Lung (tissue), 12 donors: ENCODE data around the gene TAPBP. TPM values are rescaled to one million over a fixed set of nuclear protein-coding genes. Genes with fewer than 3 reads are reported as not detected.
"Not testable (repeated sequence)": the region's sequence is repeated elsewhere in the genome, so short reads cannot be mapped to it uniquely, and the experiment has no call there.

Experiments used
- ATAC-seq: fragments of 200-7000 bp; cut with Tn5 transposase; one replicate; pipeline ENCODE4 v1.9.1; 2020; ENCODE audit warnings: moderate number of reproducible peaks; ENCODE audit not compliant: insufficient read depth, low FRiP score
- DNase-seq, 3 donors: peaks; one replicate each; pipeline ENCODE4 v3.0.0-alpha.2; 2013 to 2017
- H3K27ac ChIP-seq, 2 donors: one replicate each; pipeline ENCODE4 v1.5.1; 2013; ENCODE audit warnings: mild to moderate bottlenecking in 2 of 2, moderate library complexity in 2 of 2, control low read depth in 1 of 2, inconsistent platforms in 1 of 2, low read depth in 1 of 2, low read length in 1 of 2
- H3K27me3 ChIP-seq, 3 donors: one replicate each; pipeline ENCODE4 v1.5.1; 2013; ENCODE audit warnings: low read length in 2 of 3; ENCODE audit not compliant: control insufficient read depth in 3 of 3, insufficient read depth in 3 of 3
- H3K36me3 ChIP-seq, 4 donors: one replicate each; pipeline ENCODE4 v1.5.1; 2013; ENCODE audit warnings: low read length in 4 of 4, mild to moderate bottlenecking in 1 of 4, moderate library complexity in 1 of 4; ENCODE audit not compliant: control insufficient read depth in 4 of 4, insufficient read depth in 4 of 4
- H3K4me1 ChIP-seq, 5 donors: one replicate each; pipeline ENCODE4 v1.5.1; 2013; ENCODE audit warnings: low read length in 5 of 5, mild to moderate bottlenecking in 2 of 5, moderate library complexity in 1 of 5; ENCODE audit not compliant: control insufficient read depth in 5 of 5, insufficient read depth in 5 of 5
- H3K4me3 ChIP-seq: one replicate; pipeline ENCODE4 v1.5.1; 2013; ENCODE audit warnings: mild to moderate bottlenecking, control low read depth, moderate library complexity
- H3K9ac ChIP-seq, 2 donors: one replicate each; pipeline ENCODE4 v1.5.1; 2013; ENCODE audit warnings: low read length in 2 of 2, control low read depth in 1 of 2; ENCODE audit not compliant: insufficient read depth in 1 of 2
- H3K9me3 ChIP-seq, 4 donors: one replicate each; pipeline ENCODE4 v1.5.1; 2013; ENCODE audit warnings: low read length in 3 of 4, mild to moderate bottlenecking in 1 of 4, moderate library complexity in 1 of 4; ENCODE audit not compliant: control insufficient read depth in 4 of 4, insufficient read depth in 3 of 4
- CTCF ChIP-seq: IDR thresholded peaks from 2 replicates; pipeline ENCODE4 v1.5.1; 2012; ENCODE audit warnings: mild to moderate bottlenecking; ENCODE audit errors: control extremely low read depth, extremely low read depth
- WGBS, 2 donors: extraction: QIAGEN DNeasy Blood & Tissue Kit; methylation state at CpG; one replicate each; pipeline ENCODE4 v1.1.7; 2013; 5-methylcytosine and 5-hydroxymethylcytosine counted together
- polyA plus RNA-seq, 2 donors: library from polyadenylated mRNA; stranded (reverse); fragments of 200-250 nt; gene quantifications; one replicate each; pipeline ENCODE4 v1.2.1, GENCODE V29; 2013
- total RNA-seq, 2 donors: library from RNA; depleted of rRNA in 1 of 2; stranded (reverse); fragments of >200 nt in 1 of 2; gene quantifications; one replicate each; pipeline ENCODE4 v1.2.1, GENCODE V29; 2014 to 2021
- donor health status: control.
- donor health status: control.
- donor health status: Bipolar disorder and iron deficiency.
- donor health status: healthy.
- donor health status: DM: yes; HTN: yes; CAD: no.

Gene TAPBP
- total and polyA plus RNA-seq, 4 donors = 78.7 to 241 (median 117) TPM

GRCh38 chr6:33277663-33278391 lies 36.1 kb downstream of the TAPBP start:
- peaks cover 10 to 39% (median 20%) of the 10 kb centered on the region in 5 donors for H3K4me1 ChIP-seq
- H3K9ac ChIP-seq = no peak overlapping the region
- ATAC-seq (no peak), DNase-seq (no peak)
- TF ChIP-seq CTCF = no peak
- WGBS, 2 donors = 24 to 38% methylated on average over 39 of the region's 39 CpGs
- H3K36me3 ChIP-seq = peaks cover 9 to 40% (median 29%) of the 10 kb centered on the region in 4 donors
- peak overlapping the region; percentile 77 to 89 for H3K27ac ChIP-seq
- H3K9me3 ChIP-seq = no peaks in the 10 kb centered on the region
- H3K27me3 ChIP-seq = no peaks in the 10 kb centered on the region
- H3K4me3 ChIP-seq = peak overlapping the region; percentile 71

GRCh38 chr6:33276864-33277662 lies 36.8 kb downstream of the TAPBP start, which contains the start of gene B3GALT4:
Gene B3GALT4, plus strand, starts transcription at chr6:33277123. Its CDS starts 297 bp downstream, at chr6:33277420.
- DNase-seq (peak; percentile 61 to 76 (median 72)), ATAC-seq (peak; percentile 71)
- no peak for TF ChIP-seq CTCF
- peak within 1 kb of the TSS; percentile 12 to 43 for H3K9ac ChIP-seq
- peak within 1 kb of the TSS; percentile 71 for H3K4me3 ChIP-seq
- WGBS, 2 donors = 1 to 2% methylated on average over 63 to 80 of the region's 80 CpGs
- peak within 1 kb of the TSS; percentile 77 to 89 for H3K27ac ChIP-seq
- no peaks in the 10 kb centered on the region for H3K9me3 ChIP-seq
- H3K27me3 ChIP-seq = no peaks in the 10 kb centered on the region
- peaks cover 9 to 38% (median 31%) of the 10 kb centered on the region in 4 donors for H3K36me3 ChIP-seq
- H3K4me1 ChIP-seq = peaks cover 13 to 46% (median 23%) of the 10 kb centered on the region in 5 donors

- Histone ChIP-seq H3K9ac (peak overlapping the region in 1 of 2 donors; percentile 43), H3K27me3 (no peaks in the 10 kb centered on the region), H3K4me1 (peaks cover 13 to 46% (median 23%) of the 10 kb centered on the region in 5 donors), H3K4me3 (no peak overlapping the region), H3K36me3 (peaks cover 9 to 37% (median 32%) of the 10 kb centered on the region in 4 donors), H3K27ac (peak overlapping the region; percentile 77 to 89), H3K9me3 (no peaks in the 10 kb centered on the region)
- ATAC-seq = no peak
- DNase-seq = no peak
- TF ChIP-seq CTCF = no peak
These were observed 37.4 kb downstream of the TAPBP start for GRCh38 chr6:33276581-33276863.

- DNase-seq, H3K27me3 ChIP-seq, ATAC-seq, H3K9me3 ChIP-seq, H3K9ac ChIP-seq, H3K4me3 ChIP-seq: not testable (repeated sequence)
- Histone ChIP-seq H3K4me1 (peaks cover 13 to 46% (median 23%) of the 10 kb centered on the region in 5 donors), H3K36me3 (peaks cover 9 to 34% (median 32%) of the 10 kb centered on the region in 4 donors), H3K27ac (peak overlapping the region; percentile 77 to 89)
- 79 to 85% methylated on average over 16 of the region's 16 CpGs for WGBS, 2 donors
These were observed 37.9 kb downstream of the TAPBP start for GRCh38 chr6:33275795-33276580.
